ENCODE data around the gene SUPT20H.

GRCh38 chr13:37106642-37107041, 47.2 kb upstream of the SUPT20H start:
- no peak for TF ChIP-seq ZFP3 (CRISPR knock-in tag; IDR thresholded peaks at IDR 0.05)
- no peak for TF ChIP-seq TOX (CRISPR knock-in tag; IDR thresholded peaks at IDR 0.05; ENCODE audit: borderline replicate concordance)
- no peak for TF ChIP-seq TSHZ2 (CRISPR knock-in tag; IDR thresholded peaks at IDR 0.05)
- no peak for TF ChIP-seq PATZ1 (CRISPR knock-in tag; IDR thresholded peaks at IDR 0.05; ENCODE audit: borderline replicate concordance)
- TF ChIP-seq CREB5 (CRISPR knock-in tag; IDR thresholded peaks at IDR 0.05; ENCODE audit: low read depth), result no peak
- TF ChIP-seq SNAI2 (CRISPR knock-in tag; IDR thresholded peaks at IDR 0.05), result no peak
- no peak for TF ChIP-seq OSR1 (CRISPR knock-in tag; IDR thresholded peaks at IDR 0.05)
- TF ChIP-seq, protein P1, sequence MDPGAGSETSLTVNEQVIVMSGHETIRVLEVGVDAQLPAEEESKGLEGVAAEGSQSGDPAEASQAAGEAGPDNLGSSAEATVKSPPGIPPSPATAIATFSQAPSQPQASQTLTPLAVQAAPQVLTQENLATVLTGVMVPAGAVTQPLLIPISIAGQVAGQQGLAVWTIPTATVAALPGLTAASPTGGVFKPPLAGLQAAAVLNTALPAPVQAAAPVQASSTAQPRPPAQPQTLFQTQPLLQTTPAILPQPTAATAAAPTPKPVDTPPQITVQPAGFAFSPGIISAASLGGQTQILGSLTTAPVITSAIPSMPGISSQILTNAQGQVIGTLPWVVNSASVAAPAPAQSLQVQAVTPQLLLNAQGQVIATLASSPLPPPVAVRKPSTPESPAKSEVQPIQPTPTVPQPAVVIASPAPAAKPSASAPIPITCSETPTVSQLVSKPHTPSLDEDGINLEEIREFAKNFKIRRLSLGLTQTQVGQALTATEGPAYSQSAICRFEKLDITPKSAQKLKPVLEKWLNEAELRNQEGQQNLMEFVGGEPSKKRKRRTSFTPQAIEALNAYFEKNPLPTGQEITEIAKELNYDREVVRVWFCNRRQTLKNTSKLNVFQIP (CRISPR knock-in tag; IDR thresholded peaks at IDR 0.05; ENCODE audit: borderline replicate concordance, low read depth), result no peak
- TF ChIP-seq RARB (CRISPR knock-in tag; IDR thresholded peaks at IDR 0.05), result no peak

Measured in SK-N-SH treated with all-trans-retinoic acid at 6 μM for 48 hours (cell line).